Body of pancreas (tissue), 4 donors: Measurements from ENCODE around the gene DNAJC5G. TPM values are rescaled to one million over a fixed set of nuclear protein-coding genes. Genes with fewer than 3 reads are reported as not detected.

ENCODE experiments used
- ATAC-seq: fragments of 150-250 bp; one replicate; pipeline ENCODE4 v1.9.1; 2016
- DNase-seq, 4 donors: peaks; one replicate each; pipeline ENCODE4 v3.0.0-alpha.2; 2019
- H3K27ac ChIP-seq, 4 donors: fragments of 200-600 bp; sonication (generic); 1 replicate in 3 of 4; 2 replicates in 1 of 4; pipeline versions ENCODE4 v1.5.1 to v1.6.1; 2016 to 2019; ENCODE audit warnings: mild to moderate bottlenecking in 1 of 4, mixed read lengths in 1 of 4, moderate library complexity in 1 of 4
- H3K27me3 ChIP-seq, 2 donors: fragments of 200-600 bp; sonication (generic); one replicate each; pipeline ENCODE4 v1.6.0; 2016; ENCODE audit warnings: mild to moderate bottlenecking in 1 of 2
- H3K36me3 ChIP-seq, 2 donors: fragments of 200-600 bp; sonication (generic); replicated peaks in 1 of 2; 2 replicates each; pipeline ENCODE4 v1.5.1; 2016; ENCODE audit warnings: low read depth in 2 of 2; ENCODE audit not compliant: insufficient read depth in 1 of 2
- H3K4me1 ChIP-seq: fragments of 200-600 bp; sonication (generic); one replicate; pipeline ENCODE4 v1.6.0; 2016
- H3K4me3 ChIP-seq, 2 donors: fragments of 200-600 bp; sonication (generic); 1 replicate in 1 of 2; 2 replicates in 1 of 2; pipeline ENCODE4 v1.5.1; 2016 to 2019
- H3K9me3 ChIP-seq, 3 donors: fragments of 200-600 bp; sonication (generic); 1 replicate in 2 of 3; 2 replicates in 1 of 3; pipeline ENCODE4 v1.5.1; 2016
- CTCF ChIP-seq, 7 experiments: fragments of 450-650 bp in 4 of 7; fragments of 200-600 bp in 3 of 7; sonication (generic) in 3 of 7; IDR thresholded peaks; one replicate each; pipeline ENCODE4 v1.5.1; 2016 to 2019; ENCODE audit warnings: antibody characterized with exemption in 7 of 7
- POLR2A ChIP-seq, 3 donors: fragments of 450-650 bp; IDR thresholded peaks; one replicate each; pipeline ENCODE4 v1.6.1; 2016; ENCODE audit warnings: antibody characterized with exemption in 3 of 3, mild to moderate bottlenecking in 2 of 3
- whole genome bisulfite sequencing, 2 donors: methylation state at CpG; one replicate each; pipeline ENCODE4 v1.1.5; 2017; 5-methylcytosine and 5-hydroxymethylcytosine counted together
- intact Hi-C: fragments of 100-400 bp; cut with DNase I; formaldehyde crosslinking; loops from one replicate; pipeline ENCODE4 v1.15.1; 2023
- total RNA-seq, 2 donors: library from RNA; depleted of rRNA; stranded (reverse); fragments of >200 nt; gene quantifications; one replicate each; pipeline ENCODE4 v1.1.0, GENCODE V29; 2016

Gene DNAJC5G
- total RNA-seq, 2 donors from 2014 or later: 1.3 TPM; not detected in 1

- Histone ChIP-seq H3K27ac (no peak overlapping the region), H3K4me1 (no peaks in the 10 kb centered on the region), H3K36me3 (peaks cover 13 to 42% of the 10 kb centered on the region in 2 donors), H3K27me3 (no peaks in the 10 kb centered on the region), H3K4me3 (no peak overlapping the region), H3K9me3 (no peaks in the 10 kb centered on the region)
- 87 to 91% methylated on average over 8 to 9 of the region's 9 CpGs for WGBS, 2 donors
- intact Hi-C loops: no loop called here
- DNase-seq: no peak
- no peak for TF ChIP-seq POLR2A (IDR thresholded peaks at IDR 0.05)
- no peak for TF ChIP-seq CTCF (IDR thresholded peaks at IDR 0.05)
- ATAC-seq: no peak
Measured at GRCh38 chr2:27240406-27240805, 34.8 kb upstream of the DNAJC5G start.

GRCh38 chr2:27241761-27242613, 33.2 kb upstream of the DNAJC5G start:
- 78 to 85% methylated on average over 12 to 22 of the region's 24 CpGs for WGBS, 2 donors

GRCh38 chr2:27242614-27242951, 32.6 kb upstream of the DNAJC5G start:
- no peaks in the 10 kb centered on the region for H3K27me3 ChIP-seq
- no peak overlapping the region for H3K27ac ChIP-seq
- TF ChIP-seq CTCF (IDR thresholded peaks at IDR 0.05) (no peak), POLR2A (IDR thresholded peaks at IDR 0.05) (no peak)
- DNase-seq (no peak), ATAC-seq (no peak)
- 80 to 97% methylated on average over 1 to 16 of the region's 16 CpGs for WGBS, 2 donors
- intact Hi-C loops: no loop called here
- H3K4me1 ChIP-seq: no peaks in the 10 kb centered on the region
- H3K9me3 ChIP-seq: no peaks in the 10 kb centered on the region
- no peak overlapping the region for H3K4me3 ChIP-seq
- H3K36me3 ChIP-seq: peaks cover 12 to 33% of the 10 kb centered on the region in 2 donors

More at GRCh38 chr2:27241761-27242613, 33.2 kb upstream of the DNAJC5G start:
- intact Hi-C loops: no loop called here
- TF ChIP-seq POLR2A (IDR thresholded peaks at IDR 0.05) (no peak), CTCF (IDR thresholded peaks at IDR 0.05) (no peak)
- Histone ChIP-seq H3K27ac (no peak overlapping the region), H3K4me3 (no peak overlapping the region), H3K27me3 (no peaks in the 10 kb centered on the region), H3K9me3 (no peaks in the 10 kb centered on the region), H3K36me3 (peaks cover 12 to 33% of the 10 kb centered on the region in 2 donors), H3K4me1 (no peaks in the 10 kb centered on the region)
- no peak for ATAC-seq
- no peak for DNase-seq

- Histone ChIP-seq H3K27me3 (no peaks in the 10 kb centered on the region), H3K4me3 (no peak overlapping the region), H3K36me3 (peaks cover 10 to 26% of the 10 kb centered on the region in 2 donors), H3K9me3 (no peaks in the 10 kb centered on the region), H3K27ac (no peak overlapping the region), H3K4me1 (no peaks in the 10 kb centered on the region)
- intact Hi-C loops: no loop called here
- 85 to 87% methylated on average over 18 to 19 of the region's 19 CpGs for WGBS, 2 donors
- ATAC-seq (no peak), DNase-seq (no peak)
- TF ChIP-seq CTCF (IDR thresholded peaks at IDR 0.05) (no peak), POLR2A (IDR thresholded peaks at IDR 0.05) (no peak)
Measured at GRCh38 chr2:27243391-27244130, 31.7 kb upstream of the DNAJC5G start.
